Mucosa of stomach (tissue), 1 donor: ENCODE data around the gene SELENOF.
A peak's percentile ranks its signal among the peaks of the same experiment; 100 is the strongest.

Source experiments
- H3K27me3 ChIP-seq: one replicate; pipeline ENCODE4 v1.7.0; 2013; ENCODE audit warnings: mild to moderate bottlenecking, low read length; ENCODE audit not compliant: control insufficient read depth, insufficient read depth
- H3K36me3 ChIP-seq: one replicate; pipeline ENCODE4 v1.7.0; 2013; ENCODE audit warnings: low read length; ENCODE audit not compliant: control insufficient read depth, insufficient read depth
- H3K4me1 ChIP-seq: one replicate; pipeline ENCODE4 v1.7.0; 2013; ENCODE audit warnings: mild to moderate bottlenecking, low read length; ENCODE audit not compliant: control insufficient read depth, insufficient read depth
- H3K4me3 ChIP-seq: one replicate; pipeline ENCODE4 v1.7.0; 2013; ENCODE audit warnings: low read length
- H3K9ac ChIP-seq: one replicate; pipeline ENCODE4 v1.7.0; 2013; ENCODE audit warnings: mild to moderate bottlenecking, low read length, moderate library complexity
- H3K9me3 ChIP-seq: one replicate; pipeline ENCODE4 v1.7.0; 2013; ENCODE audit warnings: mild to moderate bottlenecking, low read length, moderate library complexity; ENCODE audit not compliant: control insufficient read depth
- donor health status: Pancreatic carcinoma.

The SELENOF gene

GRCh38 chr1:86913896-86914600, at the start of gene SELENOF:
Gene SELENOF, minus strand, starts transcription at chr1:86914126. Its CDS starts 15 bp downstream, at chr1:86914111.
- Histone ChIP-seq H3K4me3 (peak within 1 kb of the TSS; percentile 81), H3K9ac (peak within 1 kb of the TSS; percentile 83), H3K27me3 (no peaks in the 10 kb centered on the region), H3K36me3 (no peaks in the 10 kb centered on the region), H3K9me3 (no peaks in the 10 kb centered on the region), H3K4me1 (peaks cover 9% of the 10 kb centered on the region)

- H3K4me1 ChIP-seq = no peaks in the 10 kb centered on the region
- no peak overlapping the region for H3K9ac ChIP-seq
- H3K36me3 ChIP-seq = no peaks in the 10 kb centered on the region
Observed at GRCh38 chr1:86960548-86960947, 46.6 kb upstream of the SELENOF start.

GRCh38 chr1:86957221-86957620, 43.3 kb upstream of the SELENOF start:
- Histone ChIP-seq H3K36me3 (no peaks in the 10 kb centered on the region), H3K4me1 (no peaks in the 10 kb centered on the region), H3K4me3 (no peak overlapping the region), H3K9me3 (no peaks in the 10 kb centered on the region), H3K9ac (no peak overlapping the region), H3K27me3 (no peaks in the 10 kb centered on the region)

More at GRCh38 chr1:86960548-86960947, 46.6 kb upstream of the SELENOF start:
- no peak overlapping the region for H3K4me3 ChIP-seq
- H3K27me3 ChIP-seq = no peaks in the 10 kb centered on the region
- H3K9me3 ChIP-seq = no peaks in the 10 kb centered on the region

GRCh38 chr1:86956221-86956620, 42.3 kb upstream of the SELENOF start:
- no peaks in the 10 kb centered on the region for H3K9me3 ChIP-seq
- no peaks in the 10 kb centered on the region for H3K27me3 ChIP-seq
- no peak overlapping the region for H3K4me3 ChIP-seq
- no peaks in the 10 kb centered on the region for H3K36me3 ChIP-seq
- no peak overlapping the region for H3K9ac ChIP-seq
- no peaks in the 10 kb centered on the region for H3K4me1 ChIP-seq

GRCh38 chr1:86955678-86956077, 41.8 kb upstream of the SELENOF start:
- Histone ChIP-seq H3K9ac (no peak overlapping the region), H3K9me3 (no peaks in the 10 kb centered on the region), H3K36me3 (no peaks in the 10 kb centered on the region), H3K4me1 (no peaks in the 10 kb centered on the region), H3K27me3 (no peaks in the 10 kb centered on the region), H3K4me3 (no peak overlapping the region)

GRCh38 chr1:86953167-86953566, 39.2 kb upstream of the SELENOF start:
- Histone ChIP-seq H3K27me3 (no peaks in the 10 kb centered on the region), H3K4me3 (no peak overlapping the region), H3K9ac (no peak overlapping the region), H3K4me1 (no peaks in the 10 kb centered on the region), H3K36me3 (no peaks in the 10 kb centered on the region), H3K9me3 (no peaks in the 10 kb centered on the region)

GRCh38 chr1:86951430-86951829, 37.5 kb upstream of the SELENOF start:
- Histone ChIP-seq H3K4me1 (no peaks in the 10 kb centered on the region), H3K27me3 (no peaks in the 10 kb centered on the region), H3K9me3 (no peaks in the 10 kb centered on the region), H3K9ac (no peak overlapping the region), H3K36me3 (no peaks in the 10 kb centered on the region), H3K4me3 (no peak overlapping the region)

- no peak overlapping the region for H3K4me3 ChIP-seq
- no peak overlapping the region for H3K9ac ChIP-seq
- H3K36me3 ChIP-seq = no peaks in the 10 kb centered on the region
- H3K9me3 ChIP-seq = no peaks in the 10 kb centered on the region
- no peaks in the 10 kb centered on the region for H3K4me1 ChIP-seq
- H3K27me3 ChIP-seq = no peaks in the 10 kb centered on the region
Observed at GRCh38 chr1:86950712-86951419, 36.9 kb upstream of the SELENOF start.

- Histone ChIP-seq H3K27me3 (no peaks in the 10 kb centered on the region), H3K9ac (no peak overlapping the region), H3K4me3 (no peak overlapping the region), H3K9me3 (no peaks in the 10 kb centered on the region), H3K36me3 (no peaks in the 10 kb centered on the region), H3K4me1 (no peaks in the 10 kb centered on the region)
Observed at GRCh38 chr1:86948212-86948611, 34.3 kb upstream of the SELENOF start.

- peaks cover 10% of the 10 kb centered on the region for H3K4me1 ChIP-seq
Observed at GRCh38 chr1:86942743-86943142, 28.8 kb upstream of the SELENOF start.

GRCh38 chr1:86942042-86942441, 28.1 kb upstream of the SELENOF start:
- no peaks in the 10 kb centered on the region for H3K36me3 ChIP-seq
- H3K27me3 ChIP-seq = no peaks in the 10 kb centered on the region
- H3K4me3 ChIP-seq = no peak overlapping the region
- H3K4me1 ChIP-seq = peaks cover 10% of the 10 kb centered on the region
- no peak overlapping the region for H3K9ac ChIP-seq
- H3K9me3 ChIP-seq = no peaks in the 10 kb centered on the region

More at GRCh38 chr1:86942743-86943142, 28.8 kb upstream of the SELENOF start:
- Histone ChIP-seq H3K36me3 (no peaks in the 10 kb centered on the region), H3K4me3 (no peak overlapping the region), H3K27me3 (no peaks in the 10 kb centered on the region), H3K9me3 (no peaks in the 10 kb centered on the region), H3K9ac (no peak overlapping the region)

GRCh38 chr1:86940599-86940998, 26.7 kb upstream of the SELENOF start:
- no peaks in the 10 kb centered on the region for H3K27me3 ChIP-seq
- no peak overlapping the region for H3K4me3 ChIP-seq
- H3K9me3 ChIP-seq = no peaks in the 10 kb centered on the region
- no peak overlapping the region for H3K9ac ChIP-seq
- peaks cover 10% of the 10 kb centered on the region for H3K4me1 ChIP-seq
- H3K36me3 ChIP-seq = no peaks in the 10 kb centered on the region
